Osteoblast (primary cell): ENCODE results near the gene FOXL2. TPM values are rescaled to one million over a fixed set of nuclear protein-coding genes. Genes with fewer than 3 reads are reported as not detected.

Experiments
- DNase-seq: peaks from one replicate; pipeline ENCODE4 v3.0.0; 2011; ENCODE audit warnings: low spot score, mixed read lengths; ENCODE audit not compliant: insufficient read length; ENCODE audit errors: missing footprints
- H2AFZ ChIP-seq: 2 replicates; pipeline ENCODE4 v1.6.0; 2011; ENCODE audit warnings: mild to moderate bottlenecking, low read length
- H3K27ac ChIP-seq: 2 replicates; pipeline ENCODE4 v1.5.1; 2011; ENCODE audit warnings: mild to moderate bottlenecking, low read depth, low read length, moderate library complexity
- H3K27me3 ChIP-seq: 2 replicates; pipeline ENCODE4 v1.6.0; 2012; ENCODE audit warnings: mild to moderate bottlenecking, control low read depth, inconsistent platforms, low read length, moderate library complexity; ENCODE audit not compliant: insufficient read depth
- H3K36me3 ChIP-seq: 2 replicates; pipeline ENCODE4 v1.5.1; 2011; ENCODE audit warnings: mild to moderate bottlenecking, low read length, control low read depth, moderate library complexity; ENCODE audit not compliant: insufficient read depth
- H3K4me1 ChIP-seq: 2 replicates; pipeline ENCODE4 v1.5.1; 2011; ENCODE audit warnings: mild to moderate bottlenecking, low read length, control low read depth, moderate library complexity; ENCODE audit not compliant: insufficient read depth
- H3K4me2 ChIP-seq: 2 replicates; pipeline ENCODE4 v1.6.0; 2011; ENCODE audit warnings: mild to moderate bottlenecking, low read length; ENCODE audit not compliant: insufficient read depth
- H3K4me3 ChIP-seq: fragments of 200-600 bp; sonication (generic); 3 replicates; pipeline ENCODE4 v1.5.1; 2012; ENCODE audit warnings: mild to moderate bottlenecking, low read length, inconsistent platforms; ENCODE audit not compliant: insufficient read depth
- H3K79me2 ChIP-seq: 2 replicates; pipeline ENCODE4 v1.6.0; 2012; ENCODE audit warnings: mild to moderate bottlenecking, low read length, control low read depth, inconsistent platforms; ENCODE audit not compliant: insufficient read depth
- H3K9me3 ChIP-seq: 2 replicates; pipeline ENCODE4 v1.5.1; 2011; ENCODE audit warnings: low read depth, low read length, control low read depth
- H4K20me1 ChIP-seq: 2 replicates; pipeline ENCODE4 v1.6.0; 2012; ENCODE audit warnings: mild to moderate bottlenecking, low read length, control low read depth; ENCODE audit not compliant: insufficient read depth
- total RNA-seq: library from RNA; depleted of rRNA; stranded (reverse); fragments of >200 nt; gene quantifications from 2 replicates; pipeline ENCODE4 v1.2.3, GENCODE V29; 2012
- TF ChIP-seq, protein P1 (sequence below): IDR thresholded peaks from 2 replicates; pipeline ENCODE4 v1.5.1; 2011; ENCODE audit warnings: mild to moderate bottlenecking, low read depth, low read length, moderate library complexity; ENCODE audit errors: extremely low read depth

The FOXL2 gene
- total RNA-seq, 1 donor = 0.36 TPM

GRCh38 chr3:138943724-138944653 lies 2.9 kb downstream of the FOXL2 start:
- DNase-seq = no peak
- H3K27ac ChIP-seq = no peak overlapping the region
- H3K9me3 ChIP-seq = no peaks in the 10 kb centered on the region
- no peak overlapping the region for H3K4me3 ChIP-seq
- TF ChIP-seq, protein P1, sequence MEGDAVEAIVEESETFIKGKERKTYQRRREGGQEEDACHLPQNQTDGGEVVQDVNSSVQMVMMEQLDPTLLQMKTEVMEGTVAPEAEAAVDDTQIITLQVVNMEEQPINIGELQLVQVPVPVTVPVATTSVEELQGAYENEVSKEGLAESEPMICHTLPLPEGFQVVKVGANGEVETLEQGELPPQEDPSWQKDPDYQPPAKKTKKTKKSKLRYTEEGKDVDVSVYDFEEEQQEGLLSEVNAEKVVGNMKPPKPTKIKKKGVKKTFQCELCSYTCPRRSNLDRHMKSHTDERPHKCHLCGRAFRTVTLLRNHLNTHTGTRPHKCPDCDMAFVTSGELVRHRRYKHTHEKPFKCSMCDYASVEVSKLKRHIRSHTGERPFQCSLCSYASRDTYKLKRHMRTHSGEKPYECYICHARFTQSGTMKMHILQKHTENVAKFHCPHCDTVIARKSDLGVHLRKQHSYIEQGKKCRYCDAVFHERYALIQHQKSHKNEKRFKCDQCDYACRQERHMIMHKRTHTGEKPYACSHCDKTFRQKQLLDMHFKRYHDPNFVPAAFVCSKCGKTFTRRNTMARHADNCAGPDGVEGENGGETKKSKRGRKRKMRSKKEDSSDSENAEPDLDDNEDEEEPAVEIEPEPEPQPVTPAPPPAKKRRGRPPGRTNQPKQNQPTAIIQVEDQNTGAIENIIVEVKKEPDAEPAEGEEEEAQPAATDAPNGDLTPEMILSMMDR = no peak
- H3K4me1 ChIP-seq = no peaks in the 10 kb centered on the region
- H3K36me3 ChIP-seq = no peaks in the 10 kb centered on the region
- no peaks in the 10 kb centered on the region for H3K79me2 ChIP-seq
- H2AFZ ChIP-seq = no peak overlapping the region
- no peak overlapping the region for H3K4me2 ChIP-seq
- H4K20me1 ChIP-seq = peaks cover 2% of the 10 kb centered on the region
- peaks cover 98% of the 10 kb centered on the region for H3K27me3 ChIP-seq

- Histone ChIP-seq H3K4me2 (no peak overlapping the region), H3K4me3 (no peak overlapping the region), H4K20me1 (peaks cover 2% of the 10 kb centered on the region), H2AFZ (no peak overlapping the region), H3K79me2 (no peaks in the 10 kb centered on the region), H3K9me3 (no peaks in the 10 kb centered on the region), H3K4me1 (no peaks in the 10 kb centered on the region), H3K27ac (no peak overlapping the region), H3K27me3 (peaks cover 98% of the 10 kb centered on the region), H3K36me3 (no peaks in the 10 kb centered on the region)
- no peak for DNase-seq
- TF ChIP-seq, protein P1 = no peak
Measured at GRCh38 chr3:138942861-138943623, 3.9 kb downstream of the FOXL2 start.

- Histone ChIP-seq H4K20me1 (no peaks in the 10 kb centered on the region), H3K36me3 (no peaks in the 10 kb centered on the region), H3K9me3 (no peaks in the 10 kb centered on the region), H2AFZ (no peak overlapping the region), H3K27ac (no peak overlapping the region), H3K4me1 (no peaks in the 10 kb centered on the region), H3K4me3 (no peak overlapping the region), H3K79me2 (no peaks in the 10 kb centered on the region), H3K4me2 (no peak overlapping the region), H3K27me3 (peaks cover 98% of the 10 kb centered on the region)
- TF ChIP-seq, protein P1 = no peak
- DNase-seq = no peak
Measured at GRCh38 chr3:138942271-138942670, 4.7 kb downstream of the FOXL2 start.
